Vagina (tissue), 2 donors: Measurements from ENCODE around the gene PPAN. TPM values are rescaled to one million over a fixed set of nuclear protein-coding genes. Genes with fewer than 3 reads are reported as not detected.

ENCODE experiments used
- DNase-seq, 2 donors: peaks; one replicate each; pipeline ENCODE4 v3.0.0-alpha.2; 2017; ENCODE audit errors: extremely low spot score in 2 of 2
- H3K27ac ChIP-seq: fragments of 200-600 bp; sonication (generic); one replicate; pipeline ENCODE4 v1.5.1; 2019
- H3K27me3 ChIP-seq: fragments of 200-600 bp; sonication (generic); one replicate; pipeline ENCODE4 v1.5.1; 2019
- H3K36me3 ChIP-seq, 2 donors: fragments of 200-600 bp; sonication (generic); one replicate each; pipeline ENCODE4 v1.5.1; 2017 to 2019
- H3K4me1 ChIP-seq: fragments of 200-600 bp; sonication (generic); one replicate; pipeline ENCODE4 v1.5.1; 2019
- H3K4me3 ChIP-seq, 2 donors: fragments of 200-600 bp; sonication (generic); 1 replicate in 1 of 2; 2 replicates in 1 of 2; pipeline ENCODE4 v1.5.1; 2016 to 2019
- H3K9me3 ChIP-seq: fragments of 200-600 bp; sonication (generic); one replicate; pipeline ENCODE4 v1.5.1; 2019
- POLR2A ChIP-seq, 2 donors: fragments of 450-650 bp; IDR thresholded peaks; one replicate each; pipeline ENCODE4 v1.6.1; 2017; ENCODE audit warnings: antibody characterized with exemption in 2 of 2, mild to moderate bottlenecking in 2 of 2, moderate library complexity in 2 of 2
- POLR2AphosphoS5 ChIP-seq, 2 donors: sonication (generic); formaldehyde crosslinking; IDR thresholded peaks; one replicate each; pipeline ENCODE4 v1.9.0; 2017; ENCODE audit warnings: antibody characterized with exemption in 2 of 2, mild to moderate bottlenecking in 2 of 2, low read depth in 1 of 2; ENCODE audit not compliant: insufficient read depth in 1 of 2
- intact Hi-C: fragments of 100-400 bp; cut with DNase I; formaldehyde crosslinking; loops from one replicate; pipeline ENCODE4 v1.15.1; 2023
- total RNA-seq: library from RNA; depleted of rRNA; stranded (reverse); fragments of >200 nt; gene quantifications from one replicate; pipeline ENCODE4 v1.2.3, GENCODE V29; 2016
- TF ChIP-seq, protein P1 (sequence below), 3 experiments: fragments of 450-650 bp in 2 of 3; fragments of 200-600 bp in 1 of 3; sonication (generic) in 1 of 3; IDR thresholded peaks; one replicate each; pipeline ENCODE4 v1.5.1; 2017 to 2019; ENCODE audit warnings: antibody characterized with exemption in 3 of 3, mild to moderate bottlenecking in 2 of 3, moderate library complexity in 2 of 3

Gene PPAN
- total RNA-seq, 1 donor from 2014 or later = 55.2 TPM

DNA sequence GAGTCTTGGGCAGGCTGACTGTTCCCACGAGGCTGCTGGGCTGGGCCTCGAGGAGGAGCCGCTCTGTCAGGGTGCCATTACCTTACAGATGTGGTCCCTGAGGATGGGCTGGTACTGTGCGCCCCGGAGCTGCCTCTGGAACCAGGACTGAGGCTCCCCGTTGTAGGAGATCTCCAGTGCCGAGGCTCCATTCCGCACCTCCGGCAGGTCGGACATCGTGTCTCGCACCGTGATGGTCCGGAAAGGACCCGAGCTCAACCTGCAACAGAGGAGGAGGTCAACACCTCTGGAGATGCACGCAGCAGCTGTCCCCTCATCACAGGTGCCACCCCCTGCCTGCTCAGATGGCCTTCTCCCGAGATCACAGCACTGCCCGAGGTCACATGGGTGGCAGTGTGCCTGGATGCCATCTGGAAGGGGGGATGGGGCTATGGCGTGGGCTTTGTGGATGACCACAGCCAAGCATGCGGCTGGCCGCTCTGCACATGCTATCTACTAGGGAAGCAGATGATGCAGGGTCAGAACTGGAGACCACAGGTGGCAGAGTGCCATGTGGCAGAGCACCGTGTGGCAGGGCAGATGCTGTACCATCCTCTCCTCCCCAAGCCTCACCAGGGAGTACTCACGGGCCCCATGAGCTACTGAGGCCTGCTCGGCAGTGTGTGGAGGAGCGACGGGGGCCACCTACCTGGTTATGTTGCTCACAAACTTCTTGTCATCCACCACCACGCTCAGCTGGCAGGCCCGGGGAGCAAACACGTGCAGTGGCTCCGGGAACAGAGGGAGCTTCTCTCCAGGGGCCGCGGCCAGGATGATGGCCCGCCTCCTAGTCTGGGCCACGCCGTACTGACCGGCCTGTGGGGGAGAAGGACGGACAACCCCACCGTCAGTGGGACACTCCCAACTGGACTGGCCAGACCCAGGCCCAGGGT is 31.9 kb downstream of the PPAN start:
- no peak overlapping the region for H3K4me3 ChIP-seq
- H3K36me3 ChIP-seq = peaks cover 0 to 91% of the 10 kb centered on the region in 2 donors
- TF ChIP-seq POLR2AphosphoS5 (IDR thresholded peaks at IDR 0.05; ENCODE audit: insufficient read depth in 1 of 2, low read depth in 1 of 2) (no peak), POLR2A (IDR thresholded peaks at IDR 0.05) (no peak)
- TF ChIP-seq, protein P1, sequence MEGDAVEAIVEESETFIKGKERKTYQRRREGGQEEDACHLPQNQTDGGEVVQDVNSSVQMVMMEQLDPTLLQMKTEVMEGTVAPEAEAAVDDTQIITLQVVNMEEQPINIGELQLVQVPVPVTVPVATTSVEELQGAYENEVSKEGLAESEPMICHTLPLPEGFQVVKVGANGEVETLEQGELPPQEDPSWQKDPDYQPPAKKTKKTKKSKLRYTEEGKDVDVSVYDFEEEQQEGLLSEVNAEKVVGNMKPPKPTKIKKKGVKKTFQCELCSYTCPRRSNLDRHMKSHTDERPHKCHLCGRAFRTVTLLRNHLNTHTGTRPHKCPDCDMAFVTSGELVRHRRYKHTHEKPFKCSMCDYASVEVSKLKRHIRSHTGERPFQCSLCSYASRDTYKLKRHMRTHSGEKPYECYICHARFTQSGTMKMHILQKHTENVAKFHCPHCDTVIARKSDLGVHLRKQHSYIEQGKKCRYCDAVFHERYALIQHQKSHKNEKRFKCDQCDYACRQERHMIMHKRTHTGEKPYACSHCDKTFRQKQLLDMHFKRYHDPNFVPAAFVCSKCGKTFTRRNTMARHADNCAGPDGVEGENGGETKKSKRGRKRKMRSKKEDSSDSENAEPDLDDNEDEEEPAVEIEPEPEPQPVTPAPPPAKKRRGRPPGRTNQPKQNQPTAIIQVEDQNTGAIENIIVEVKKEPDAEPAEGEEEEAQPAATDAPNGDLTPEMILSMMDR (IDR thresholded peaks at IDR 0.05) = no peak
- no peaks in the 10 kb centered on the region for H3K4me1 ChIP-seq
- intact Hi-C loops = no loop called here
- H3K27ac ChIP-seq = no peak overlapping the region
- no peaks in the 10 kb centered on the region for H3K27me3 ChIP-seq
- H3K9me3 ChIP-seq = no peaks in the 10 kb centered on the region
- DNase-seq = no peak

DNA sequence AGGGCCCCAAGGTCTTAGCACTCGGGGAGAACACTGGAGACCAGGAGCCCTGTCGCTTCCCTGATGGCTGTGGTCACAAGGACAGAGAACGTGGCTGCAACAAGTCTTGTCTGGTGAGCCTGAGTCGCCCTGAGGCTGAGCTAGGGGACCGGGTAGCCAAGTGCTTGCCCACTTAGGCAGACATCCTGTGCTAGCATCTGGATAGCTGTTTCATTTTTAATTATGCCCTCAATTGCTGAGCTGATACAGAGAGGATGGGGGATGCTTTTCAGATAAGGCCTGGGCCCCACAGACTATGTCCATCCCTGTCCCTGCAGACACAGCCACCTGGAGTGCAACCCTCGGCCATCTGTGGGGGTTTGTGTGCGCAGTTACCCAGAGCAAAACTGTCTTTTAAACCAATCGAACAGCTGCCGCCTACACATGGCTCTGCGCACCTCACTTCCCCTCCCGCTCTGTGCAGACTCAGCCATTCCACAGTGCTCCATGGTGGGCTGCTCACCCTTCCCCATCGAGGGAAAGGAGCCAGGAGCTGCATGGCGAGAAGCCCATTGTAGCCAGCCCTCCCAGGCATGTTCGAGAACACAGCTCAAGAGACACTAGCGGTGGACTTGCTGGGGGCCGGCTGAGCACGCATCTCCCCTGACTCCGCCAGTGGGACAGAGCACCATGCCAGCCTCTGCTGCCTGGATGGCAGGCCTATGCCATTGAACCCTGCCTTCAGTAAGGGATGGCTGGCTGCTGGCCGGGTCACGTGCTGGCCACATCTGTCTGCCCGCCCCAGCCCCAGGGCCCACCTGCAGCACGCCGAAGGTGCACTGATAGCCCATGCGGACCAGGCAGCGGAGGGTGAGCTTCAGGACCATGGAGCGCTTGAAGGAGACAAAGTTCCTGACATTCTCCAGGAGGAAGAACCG is 33.0 kb downstream of the PPAN start:
- no peaks in the 10 kb centered on the region for H3K4me1 ChIP-seq
- intact Hi-C loops = no loop called here
- no peak overlapping the region for H3K4me3 ChIP-seq
- no peak for DNase-seq
- TF ChIP-seq POLR2A (IDR thresholded peaks at IDR 0.05) (no peak), POLR2AphosphoS5 (IDR thresholded peaks at IDR 0.05; ENCODE audit: insufficient read depth in 1 of 2, low read depth in 1 of 2) (no peak)
- TF ChIP-seq, protein P1 (IDR thresholded peaks at IDR 0.05) = no peak
- no peaks in the 10 kb centered on the region for H3K9me3 ChIP-seq
- peaks cover 0 to 91% of the 10 kb centered on the region in 2 donors for H3K36me3 ChIP-seq
- H3K27me3 ChIP-seq = no peaks in the 10 kb centered on the region
- H3K27ac ChIP-seq = no peak overlapping the region

DNA sequence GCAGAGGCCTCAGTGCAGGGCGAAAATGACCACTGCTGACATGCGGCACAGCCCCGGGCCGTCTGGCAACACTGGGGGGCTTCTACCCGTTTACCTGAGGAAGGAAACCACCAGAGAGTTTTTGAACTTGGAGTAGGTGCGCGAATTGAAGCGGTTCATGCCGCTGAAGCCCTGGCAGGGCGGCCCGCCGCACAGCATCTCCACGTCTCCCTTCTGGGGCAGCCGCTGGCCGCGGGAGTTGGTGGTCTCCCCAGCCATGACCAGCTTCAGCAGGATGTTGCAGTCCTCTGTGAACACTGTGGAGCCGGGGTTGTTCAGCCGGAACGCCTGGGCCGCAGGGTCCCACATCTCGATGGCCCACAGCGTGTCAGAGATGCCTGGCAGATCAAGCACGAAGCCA is 33.8 kb downstream of the PPAN start:
- H3K27me3 ChIP-seq = no peaks in the 10 kb centered on the region
- peaks cover 0 to 96% of the 10 kb centered on the region in 2 donors for H3K36me3 ChIP-seq
- H3K4me3 ChIP-seq = no peak overlapping the region
- H3K9me3 ChIP-seq = no peaks in the 10 kb centered on the region
- intact Hi-C loops = no loop called here
- DNase-seq = no peak
- H3K27ac ChIP-seq = no peak overlapping the region
- H3K4me1 ChIP-seq = no peaks in the 10 kb centered on the region
- TF ChIP-seq POLR2A (IDR thresholded peaks at IDR 0.05) (no peak), POLR2AphosphoS5 (IDR thresholded peaks at IDR 0.05; ENCODE audit: insufficient read depth in 1 of 2, low read depth in 1 of 2) (no peak)
- TF ChIP-seq, protein P1 (IDR thresholded peaks at IDR 0.05) = no peak

DNA sequence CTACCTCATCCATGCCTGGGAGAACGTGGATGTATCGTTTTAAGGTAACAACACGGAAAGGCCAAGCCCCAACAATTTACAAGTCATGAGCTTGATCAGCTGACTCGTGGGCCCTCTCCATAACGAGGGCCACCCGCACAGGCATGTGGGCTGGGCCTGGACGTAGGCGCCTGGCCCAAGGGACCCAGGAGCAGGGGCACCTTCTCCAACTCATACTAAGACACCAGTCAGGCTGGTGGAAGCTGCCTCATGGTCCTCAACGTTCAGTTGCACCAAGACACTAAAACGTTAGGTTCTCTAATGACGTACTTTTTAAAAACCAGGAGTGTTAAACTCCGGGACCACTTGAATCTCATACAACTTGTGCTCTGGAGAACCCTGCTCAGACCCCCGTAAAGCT is 35.3 kb downstream of the PPAN start:
- no peak for DNase-seq
- Histone ChIP-seq H3K4me1 (no peaks in the 10 kb centered on the region), H3K9me3 (no peaks in the 10 kb centered on the region), H3K27ac (no peak overlapping the region), H3K27me3 (no peaks in the 10 kb centered on the region), H3K4me3 (no peak overlapping the region), H3K36me3 (peaks cover 0 to 99% of the 10 kb centered on the region in 2 donors)
- TF ChIP-seq POLR2AphosphoS5 (IDR thresholded peaks at IDR 0.05; ENCODE audit: insufficient read depth in 1 of 2, low read depth in 1 of 2) (no peak), POLR2A (IDR thresholded peaks at IDR 0.05) (no peak)
- TF ChIP-seq, protein P1 (IDR thresholded peaks at IDR 0.05) = no peak
- intact Hi-C loops = no loop called here
